CD4-positive, alpha-beta T cell treated with Interleukin-10 for 1 hour (primary cell): ENCODE measurements around the gene IL17C.

Source experiments
- DNase-seq: peaks from one replicate; pipeline ENCODE4 v3.0.0-alpha.2; 2020

Gene IL17C

GRCh38 chr16:88687254-88687576 is 48.8 kb downstream of the IL17C start:
- no peak for DNase-seq

- DNase-seq, result no peak
Observed at GRCh38 chr16:88687676-88688012, 49.3 kb downstream of the IL17C start.

GRCh38 chr16:88688013-88688778 is 49.8 kb downstream of the IL17C start:
- no peak for DNase-seq
